HCT116 (cell line): ENCODE results near the gene MEG3. TPM values are rescaled to one million over a fixed set of nuclear protein-coding genes. Genes with fewer than 3 reads are reported as not detected.

Experiments
- ATAC-seq: fragments of 200-7000 bp; cut with Tn5 transposase; 2 replicates; pipeline ENCODE4 v1.9.1; 2020; ENCODE audit warnings: mild to moderate bottlenecking, moderate library complexity
- BruUV-seq: library from RNA; stranded (reverse); fragments of 400-500 nt; replicated peaks from 2 replicates; lab custom pipeline; 2021; lab: Mats Ljungman, UMichigan
- CTCF ChIA-PET: fragments of 300-600 bp; sonication (Branson Sonifier 250); formaldehyde crosslinking; loops from one replicate; lab custom pipeline; 2021; ENCODE audit warnings: antibody characterized with exemption; lab: Charles Lee
- POLR2A ChIA-PET: fragments of 300-600, 350-600 bp; sonication (Branson Sonifier 250); formaldehyde crosslinking; loops from one replicate; lab custom pipeline; 2021; ENCODE audit warnings: antibody characterized with exemption; lab: Charles Lee
- RAD21 ChIA-PET, 2 experiments: fragments of 300-600 bp; sonication (Branson Sonifier 250); formaldehyde crosslinking; loops; one replicate each; lab custom pipeline; 2023; ENCODE audit warnings: low total read pairs in 2 of 2; ENCODE audit not compliant: uncharacterized antibody in 2 of 2, unreplicated experiment in 2 of 2, low non-redundant PET in 1 of 2; lab: Charles Lee
- DNase-seq: peaks from one replicate; pipeline ENCODE4 v3.0.0-alpha.2; 2010; ENCODE audit warnings: low read depth, low spot score
- H2AFZ ChIP-seq: fragments of 200-600 bp; shearing (Covaris generic), sonication (generic); 2 replicates; pipeline ENCODE4 v1.6.1; 2017; ENCODE audit warnings: low read depth, mixed run types, mixed read lengths, antibody characterized with exemption, low read length; ENCODE audit not compliant: poor library complexity, severe bottlenecking
- H3K27ac ChIP-seq: 2 replicates; pipeline ENCODE4 v1.5.1; 2012; ENCODE audit warnings: low read depth, low read length
- H3K27me3 ChIP-seq: fragments of 200-600 bp; sonication (generic); 2 replicates; pipeline ENCODE4 v1.6.1; 2016; ENCODE audit warnings: mixed run types, low read length, mixed read lengths; ENCODE audit not compliant: insufficient read depth
- H3K36me3 ChIP-seq, 2 experiments: fragments of 200-500 bp in 1 of 2; fragments of 200-600 bp in 1 of 2; sonication (Bioruptor generic) in 1 of 2; sonication (generic) in 1 of 2; 2 replicates each; pipeline versions ENCODE4 v1.5.1 to v1.6.1; 2014 to 2016; ENCODE audit warnings: low read length in 2 of 2, inconsistent platforms in 1 of 2, mixed read lengths in 1 of 2, mixed run types in 1 of 2; ENCODE audit not compliant: insufficient read depth in 2 of 2, control insufficient read depth in 1 of 2
- H3K4me1 ChIP-seq, 2 experiments: fragments of 200-600 bp in 1 of 2; sonication (generic) in 1 of 2; 2 replicates each; pipeline versions ENCODE4 v1.5.1 to v1.6.1; 2012 to 2017; ENCODE audit warnings: low read length in 2 of 2, inconsistent platforms in 1 of 2, mild to moderate bottlenecking in 1 of 2, mixed read lengths in 1 of 2, mixed run types in 1 of 2, moderate library complexity in 1 of 2; ENCODE audit not compliant: insufficient read depth in 2 of 2, control insufficient read depth in 1 of 2
- H3K4me2 ChIP-seq: fragments of 200-600 bp; sonication (generic); 2 replicates; pipeline ENCODE4 v1.6.1; 2017; ENCODE audit warnings: mixed run types, low read length, mixed read lengths
- H3K4me3 ChIP-seq, 2 experiments: fragments of 200-600 bp in 1 of 2; sonication (generic) in 1 of 2; replicated peaks in 1 of 2; 2 replicates each; pipeline ENCODE4 v1.5.1; 2011 to 2016; ENCODE audit warnings: low read length in 2 of 2, control low read depth in 1 of 2, low read depth in 1 of 2, mild to moderate bottlenecking in 1 of 2, mixed read lengths in 1 of 2, mixed run types in 1 of 2
- H3K79me2 ChIP-seq: fragments of 200-600 bp; sonication (generic); 2 replicates; pipeline ENCODE4 v1.6.1; 2017; ENCODE audit warnings: mild to moderate bottlenecking, mixed run types, low read length, moderate library complexity, mixed read lengths; ENCODE audit not compliant: insufficient read depth
- H3K9ac ChIP-seq: fragments of 200-600 bp; sonication (generic); 2 replicates; pipeline ENCODE4 v1.6.1; 2016; ENCODE audit warnings: low read length, mixed read lengths
- H3K9me2 ChIP-seq: fragments of 200-600 bp; sonication (generic), shearing (Covaris generic); 2 replicates; pipeline ENCODE4 v1.6.1; 2017; ENCODE audit warnings: mixed run types, mild to moderate bottlenecking, moderate library complexity; ENCODE audit not compliant: insufficient read depth
- H3K9me3 ChIP-seq, 2 experiments: fragments of 200-500 bp in 1 of 2; fragments of 200-600 bp in 1 of 2; sonication (Bioruptor generic) in 1 of 2; sonication (generic) in 1 of 2; 2 replicates each; pipeline ENCODE4 v1.6.1; 2014 to 2017; ENCODE audit warnings: low read length in 2 of 2, mixed read lengths in 2 of 2, inconsistent platforms in 1 of 2, low read depth in 1 of 2, mild to moderate bottlenecking in 1 of 2, mixed run types in 1 of 2, moderate library complexity in 1 of 2; ENCODE audit not compliant: control insufficient read depth in 1 of 2, insufficient read depth in 1 of 2
- H4K20me1 ChIP-seq: fragments of 200-600 bp; sonication (generic), shearing (Covaris generic); 2 replicates; pipeline ENCODE4 v1.6.1; 2017; ENCODE audit warnings: mixed run types, mild to moderate bottlenecking, moderate library complexity; ENCODE audit not compliant: insufficient read depth
- CBX3 ChIP-seq: IDR thresholded peaks from 2 replicates; pipeline ENCODE4 v1.6.1; 2012; ENCODE audit warnings: low read depth
- EGR1 ChIP-seq: IDR thresholded peaks from 2 replicates; pipeline ENCODE4 v1.6.1; 2012; ENCODE audit warnings: low read depth
- EZH2phosphoT487 ChIP-seq: fragments of 200-600 bp; IDR thresholded peaks from 2 replicates; pipeline ENCODE4 v1.6.1; 2018; ENCODE audit warnings: antibody characterized with exemption, borderline replicate concordance
- FOSL1 ChIP-seq: IDR thresholded peaks from 2 replicates; pipeline ENCODE4 v1.6.1; 2012; ENCODE audit warnings: low read depth
- POLR2A ChIP-seq: IDR thresholded peaks from 2 replicates; pipeline ENCODE4 v1.7.0; 2011; ENCODE audit warnings: borderline replicate concordance; ENCODE audit not compliant: insufficient read depth, insufficient read length; ENCODE audit errors: extremely low read depth
- POLR2AphosphoS5 ChIP-seq: IDR thresholded peaks from 2 replicates; pipeline ENCODE4 v1.6.1; 2011; ENCODE audit warnings: mild to moderate bottlenecking, low read depth, low read length, moderate library complexity
- SIN3A ChIP-seq: IDR thresholded peaks from 2 replicates; pipeline ENCODE4 v1.6.1; 2012; ENCODE audit warnings: low read depth
- SP1 ChIP-seq: IDR thresholded peaks from 2 replicates; pipeline ENCODE4 v1.6.1; 2012; ENCODE audit warnings: low read depth
- ZNF274 ChIP-seq: fragments of 200-500 bp; sonication (Bioruptor generic); IDR thresholded peaks from 2 replicates; pipeline ENCODE4 v1.6.1; 2014; ENCODE audit warnings: mild to moderate bottlenecking, low read depth, low read length, inconsistent platforms
- intact Hi-C: fragments of 100-400 bp; cut with micrococcal nuclease; formaldehyde crosslinking; loops from 2 replicates; pipeline ENCODE4 v1.10.0; 2022
- total RNA-seq: library from RNA; stranded (reverse); gene quantifications from one replicate; pipeline ENCODE4 v1.2.1, GENCODE V29; 2021; ENCODE audit not compliant: unreplicated experiment

The MEG3 gene
- total RNA-seq, 1 experiment from 2014 or later: 2.5 TPM

DNA sequence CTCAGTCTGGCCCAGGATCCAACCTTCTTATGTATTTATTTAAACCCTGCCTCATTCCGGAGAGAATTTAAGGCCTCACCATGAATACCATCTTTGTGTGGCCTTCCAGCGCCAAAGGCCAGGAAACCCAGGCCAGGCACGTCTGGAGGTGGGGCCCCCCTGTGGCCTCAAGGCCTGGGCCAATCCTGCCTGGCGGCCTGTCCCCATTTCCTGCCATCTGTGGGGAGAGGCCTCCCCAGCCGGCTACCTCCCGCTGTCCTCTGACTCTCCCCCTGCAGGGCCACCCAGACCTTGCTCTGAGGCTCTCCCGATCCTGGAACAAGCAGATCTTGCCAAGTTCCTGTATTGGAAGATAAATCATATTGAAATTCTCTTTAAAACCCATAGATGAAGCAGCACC, 37.4 kb upstream of the MEG3 start:
- no peaks in the 10 kb centered on the region for H3K79me2 ChIP-seq
- H3K9me3 ChIP-seq: no peaks in the 10 kb centered on the region
- no peak for ATAC-seq
- no peak overlapping the region for H3K9ac ChIP-seq
- BruUV-seq: no TSS peak
- no peaks in the 10 kb centered on the region for H4K20me1 ChIP-seq
- H3K4me2 ChIP-seq: no peak overlapping the region
- H2AFZ ChIP-seq: no peak overlapping the region
- POLR2A ChIA-PET: no interaction called here
- H3K4me3 ChIP-seq: no peak overlapping the region
- no peaks in the 10 kb centered on the region for H3K9me2 ChIP-seq
- RAD21 ChIA-PET: no interaction called here
- TF ChIP-seq FOSL1 (no peak), EZH2phosphoT487 (no peak), SP1 (no peak)
- TF ChIP-seq, all 23 proteins: peak for 0
- no peaks in the 10 kb centered on the region for H3K27me3 ChIP-seq
- H3K27ac ChIP-seq: no peak overlapping the region
- CTCF ChIA-PET: no interaction called here
- DNase-seq: no peak
- intact Hi-C loops: no loop called here
- no peaks in the 10 kb centered on the region for H3K4me1 ChIP-seq
- no peaks in the 10 kb centered on the region for H3K36me3 ChIP-seq

DNA sequence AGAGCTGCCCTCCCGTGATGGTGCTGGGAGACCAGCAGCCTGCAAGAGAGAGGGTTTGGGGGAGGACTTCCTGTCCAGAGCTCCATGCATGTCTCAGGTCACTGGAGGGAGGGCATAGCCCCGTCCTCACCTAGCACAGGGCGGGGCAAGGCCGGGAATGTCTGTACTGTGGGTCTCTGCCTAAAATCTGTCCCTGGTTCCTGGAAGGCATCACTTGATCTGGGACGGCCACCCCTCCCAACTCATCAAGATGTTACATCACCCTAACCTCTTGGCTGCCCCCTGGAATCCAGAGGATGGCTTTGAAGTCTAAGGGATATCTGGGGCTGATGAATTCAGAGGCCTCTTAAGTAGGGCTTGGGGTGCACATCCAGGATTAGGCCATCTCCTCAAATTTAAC, 37.0 kb upstream of the MEG3 start:
- ChIA-PET POLR2A (no interaction called here), RAD21 (no interaction called here), CTCF (no interaction called here)
- Histone ChIP-seq H3K9me3 (no peaks in the 10 kb centered on the region), H3K4me3 (no peak overlapping the region), H3K27me3 (no peaks in the 10 kb centered on the region), H3K4me1 (no peaks in the 10 kb centered on the region), H2AFZ (no peak overlapping the region), H3K27ac (no peak overlapping the region), H3K36me3 (no peaks in the 10 kb centered on the region), H3K4me2 (no peak overlapping the region), H3K9ac (no peak overlapping the region), H4K20me1 (no peaks in the 10 kb centered on the region), H3K79me2 (no peaks in the 10 kb centered on the region), H3K9me2 (no peaks in the 10 kb centered on the region)
- no TSS peak for BruUV-seq
- ATAC-seq (no peak), DNase-seq (no peak)
- intact Hi-C loops: no loop called here
- no peak for TF ChIP-seq EZH2phosphoT487
- TF ChIP-seq ZNF274: no peak
- no peak for TF ChIP-seq POLR2A
- TF ChIP-seq SP1: no peak
- no peak for TF ChIP-seq EGR1
- TF ChIP-seq POLR2AphosphoS5: no peak
- TF ChIP-seq CBX3: no peak
- no peak for TF ChIP-seq SIN3A
- no peak for TF ChIP-seq FOSL1
